ENCODE data around the gene USP25. TPM values are rescaled to one million over a fixed set of nuclear protein-coding genes. Genes with fewer than 3 reads are reported as not detected.

USP25 gene
- total and polyA plus RNA-seq, 2 of the 8 experiments (the other 6 are each of a cell fraction or from before 2014, with no cell fraction given), result 11.2 to 48.1 TPM

DNA sequence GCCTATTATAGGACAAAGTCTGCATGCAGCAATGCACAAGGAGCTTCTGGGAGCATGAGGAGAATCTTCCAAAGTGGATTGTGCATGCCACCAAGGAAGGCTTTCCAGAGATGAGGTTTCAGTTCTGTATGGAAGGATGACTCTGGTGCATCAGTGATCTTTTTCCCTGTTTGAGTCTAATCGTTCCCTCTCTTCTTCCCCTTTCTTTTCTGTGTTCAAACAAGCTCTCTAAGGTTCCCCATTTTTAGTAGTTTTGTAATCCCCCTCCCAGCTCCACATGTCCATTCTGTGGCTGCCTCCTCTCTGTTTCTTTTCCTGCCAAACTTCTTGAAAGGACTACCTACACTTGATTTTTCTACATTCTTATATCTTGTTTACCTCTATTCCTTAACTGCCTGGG is 43.3 kb upstream of the USP25 start:
- Histone ChIP-seq H3K4me2 (ENCODE audit: insufficient read depth in 1 of 2, low read depth in 2 of 2, low read length in 2 of 2) (no peak overlapping the region), H3K18ac (ENCODE audit: extremely low read depth, low read length) (no peak overlapping the region), H4K20me1 (replicated peaks in 1 of 2; ENCODE audit: control insufficient read depth in 1 of 2, insufficient read depth in 2 of 2, low read length in 2 of 2) (no peaks in the 10 kb centered on the region), H2AFZ (ENCODE audit: low read length) (no peak overlapping the region), H3K4ac (replicated peaks; ENCODE audit: insufficient read length, low read depth, low read length) (no peak overlapping the region), H3K27ac (ENCODE audit: low read depth, low read length) (no peak overlapping the region), H2BK5ac (ENCODE audit: low read depth, low read length) (no peak overlapping the region), H3K9ac (replicated peaks in 1 of 4; ENCODE audit: extremely low read depth in 1 of 4, low read depth in 3 of 4, low read length in 3 of 4) (no peak overlapping the region), H4K5ac (ENCODE audit: insufficient read length, low read depth, low read length) (no peak overlapping the region), H3K27me3 (replicated peaks in 1 of 4; ENCODE audit: control insufficient read depth in 3 of 4, extremely low read depth in 1 of 4, insufficient read depth in 3 of 4, low read length in 3 of 4) (no peaks in the 10 kb centered on the region), H4K8ac (ENCODE audit: extremely low read depth, insufficient read depth, low read length) (no peak overlapping the region), H2BK120ac (replicated peaks; ENCODE audit: low read depth, low read length) (no peak overlapping the region), H2AK5ac (ENCODE audit: low read depth, low read length) (no peak overlapping the region), H3K4me3 (ENCODE audit: extremely low read depth in 1 of 4, insufficient read depth in 2 of 4, low read depth in 3 of 4, low read length in 4 of 4) (no peak overlapping the region), H2BK12ac (ENCODE audit: low read depth, low read length) (no peak overlapping the region), H2BK20ac (ENCODE audit: low read length) (no peak overlapping the region), H3K56ac (replicated peaks; ENCODE audit: insufficient read length, low read depth, low read length) (no peak overlapping the region), H3K14ac (ENCODE audit: insufficient read length) (no peak overlapping the region), H3K9me3 (ENCODE audit: insufficient read depth in 2 of 2, low read depth in 1 of 2, low read length in 1 of 2) (no peaks in the 10 kb centered on the region), H4K91ac (replicated peaks; ENCODE audit: insufficient read length, low read length) (no peak overlapping the region), H3K4me1 (replicated peaks in 1 of 4; ENCODE audit: control insufficient read depth in 3 of 4, insufficient read depth in 4 of 4, low read length in 3 of 4) (no peaks in the 10 kb centered on the region), H2BK15ac (ENCODE audit: low read length) (no peak overlapping the region), H3K79me1 (ENCODE audit: low read depth, low read length) (no peaks in the 10 kb centered on the region), H3K79me2 (ENCODE audit: control insufficient read depth in 1 of 2, insufficient read depth in 2 of 2, low read length in 2 of 2) (no peaks in the 10 kb centered on the region), H3K36me3 (ENCODE audit: control insufficient read depth in 2 of 4, insufficient read depth in 4 of 4, low read length in 3 of 4) (no peaks in the 10 kb centered on the region), H3K23me2 (ENCODE audit: low read depth, low read length) (no peaks in the 10 kb centered on the region), H3K23ac (ENCODE audit: insufficient read length) (no peak overlapping the region)
- FAIRE-seq (no peak), DNase-seq (ENCODE audit: low read depth in 1 of 2, low spot score in 2 of 2) (no peak)
- TF ChIP-seq, protein P1, sequence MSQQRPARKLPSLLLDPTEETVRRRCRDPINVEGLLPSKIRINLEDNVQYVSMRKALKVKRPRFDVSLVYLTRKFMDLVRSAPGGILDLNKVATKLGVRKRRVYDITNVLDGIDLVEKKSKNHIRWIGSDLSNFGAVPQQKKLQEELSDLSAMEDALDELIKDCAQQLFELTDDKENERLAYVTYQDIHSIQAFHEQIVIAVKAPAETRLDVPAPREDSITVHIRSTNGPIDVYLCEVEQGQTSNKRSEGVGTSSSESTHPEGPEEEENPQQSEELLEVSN (IDR thresholded peaks at IDR 0.05), result no peak
- TF ChIP-seq SP4 (IDR thresholded peaks at IDR 0.05; ENCODE audit: low read length) (no peak), RNF2 (IDR thresholded peaks at IDR 0.05; ENCODE audit: borderline replicate concordance, low read depth, low read length, missing control alignments, poor library complexity, severe bottlenecking) (no peak), BACH1 (IDR thresholded peaks at IDR 0.05; ENCODE audit: low read length) (no peak), SP1 (IDR thresholded peaks at IDR 0.05; ENCODE audit: low read depth, low read length) (no peak), SIX5 (IDR thresholded peaks at IDR 0.05; ENCODE audit: low read depth, low read length) (no peak), ZNF274 (IDR thresholded peaks at IDR 0.05; ENCODE audit: borderline replicate concordance, extremely low read depth, low read length) (no peak), CHD2 (IDR thresholded peaks at IDR 0.05; ENCODE audit: low read length) (no peak), KDM1A (IDR thresholded peaks at IDR 0.05; ENCODE audit: borderline replicate concordance, low read length) (no peak), HDAC6 (IDR thresholded peaks at IDR 0.05; ENCODE audit: low read depth, low read length) (no peak), CTBP2 (IDR thresholded peaks at IDR 0.05; ENCODE audit: borderline replicate concordance, insufficient read depth, insufficient read length, low read length) (no peak), KDM4A (IDR thresholded peaks at IDR 0.05; ENCODE audit: low read depth, low read length, severe bottlenecking) (no peak), PHF8 (conservative IDR thresholded peaks at IDR 0.05; ENCODE audit: low read depth, low read length) (no peak), ASH2L (IDR thresholded peaks at IDR 0.05; ENCODE audit: low read length) (no peak)
- ChIA-PET CTCF (ENCODE audit: partially characterized antibody) (no interaction called here), POLR2A (ENCODE audit: partially characterized antibody) (no interaction called here)
- 90% methylated on average over 1 of the region's 1 CpG; no CpG with 5 or more reads in 1 of the 2 experiments for WGBS, 2 experiments (ENCODE audit: extremely low coverage in 1 of 2, insufficient coverage in 1 of 2, insufficient read length in 1 of 2, insufficient replicate concordance in 2 of 2, low coverage in 1 of 2, low lambda C conversion rate in 2 of 2, missing lambda C conversion rate in 1 of 2)

All from H1 (cell line).